K562 treated with DMSO at 1 percent for 12 hours (cell line): ENCODE results near the gene ZNF20. TPM values are rescaled to one million over a fixed set of nuclear protein-coding genes. Genes with fewer than 3 reads are reported as not detected.

Source experiments
- total RNA-seq: library from RNA; unstranded; fragments of 300-600 nt; gene quantifications from 2 replicates; pipeline ENCODE4 v1.2.3, GENCODE V29; 2022; ENCODE audit not compliant: insufficient read depth

Gene ZNF20
- total RNA-seq = 1.3 and 1.9 TPM in 2 replicates

DNA sequence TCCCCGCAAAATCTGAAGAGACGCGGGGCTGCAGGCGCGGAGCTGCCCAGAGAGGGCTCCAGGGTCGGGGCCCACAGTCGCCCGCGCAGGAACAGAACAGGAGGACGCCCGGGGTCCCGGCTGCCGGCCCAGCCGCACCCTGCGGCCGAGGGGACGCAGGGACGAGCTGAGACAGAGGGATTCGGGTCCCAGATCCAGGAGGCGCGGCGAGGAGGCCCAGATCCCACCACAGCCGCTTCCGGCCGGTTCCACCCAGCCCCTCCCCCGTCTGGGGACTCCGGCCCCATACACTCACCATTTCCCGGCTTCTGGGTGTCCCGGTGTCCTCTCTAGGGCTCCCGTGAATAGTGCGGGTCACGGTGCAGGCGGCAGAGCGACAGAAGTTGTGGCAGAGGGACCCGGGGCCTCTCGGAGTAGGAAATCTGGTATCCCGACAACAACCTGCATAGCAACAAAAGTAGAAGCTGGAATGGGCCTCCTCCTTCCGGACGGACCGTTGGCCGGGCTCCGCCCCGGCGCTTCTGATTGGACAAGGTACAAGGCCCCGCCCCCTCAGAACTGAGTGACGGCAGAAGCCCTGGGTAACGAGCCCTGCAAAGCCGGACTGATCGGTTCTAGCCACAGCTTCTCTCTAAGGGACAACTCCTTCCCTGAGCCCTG is at the start of gene ZNF20:
Gene ZNF20 (minus strand): TSS at position 466 of the 660 bp plus-strand sequence. CDS start 168 bp downstream, at position 298.

DNA sequence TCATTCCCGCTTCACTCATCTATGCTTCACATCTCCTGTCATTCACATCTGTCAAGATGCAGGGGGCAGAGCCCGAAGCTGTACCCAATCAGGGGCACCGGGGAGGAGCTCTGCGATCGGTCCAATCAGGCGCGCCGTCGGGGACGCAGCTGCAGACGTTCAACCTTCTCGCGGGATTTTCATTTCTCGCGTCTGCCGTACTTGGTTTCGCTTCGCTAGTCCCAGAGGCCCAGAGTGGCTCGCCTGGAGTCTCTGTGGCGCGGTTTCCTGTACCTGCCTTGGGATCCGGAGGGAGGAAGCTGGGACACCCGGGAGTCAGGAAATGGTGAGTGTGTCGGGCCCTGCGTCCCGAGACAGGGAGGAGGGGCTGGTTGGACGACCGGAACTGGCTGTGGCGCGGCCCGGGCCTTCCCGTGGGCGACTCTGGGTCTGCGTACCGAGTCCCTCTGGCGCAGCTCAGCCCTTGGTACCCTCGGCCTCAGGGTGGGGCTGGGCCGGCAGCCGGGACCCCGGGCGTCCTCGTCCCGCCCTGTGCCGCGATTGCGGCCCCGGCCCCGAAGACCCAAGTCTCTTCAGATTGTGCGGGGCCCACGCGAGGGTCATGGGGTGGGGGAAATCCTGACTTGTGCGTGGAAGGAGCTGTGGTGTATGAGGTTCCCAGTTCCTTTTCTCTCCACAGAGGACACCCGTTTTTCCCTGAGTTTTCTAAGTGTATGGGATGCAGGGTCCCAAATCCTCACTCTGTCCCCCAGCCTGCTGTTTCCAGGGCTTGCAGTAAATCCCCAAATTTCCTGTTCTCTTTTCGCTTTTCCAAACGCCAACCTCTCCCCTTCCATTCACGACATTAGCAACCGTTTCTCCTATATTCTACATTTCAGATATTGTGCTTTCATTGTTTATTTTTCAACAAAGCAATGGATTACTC is 23.0 kb upstream of the ZNF20 start, which contains the start of gene ZNF136:
Gene ZNF136 (plus strand): TSS at position 215 of the 925 bp plus-strand sequence. CDS start 108 bp downstream, at position 323.

GRCh38 chr19:12156223-12157058 is 16.3 kb upstream of the ZNF20 start, which contains the start of gene ZNF625:
TSS of gene ZNF625 (minus strand) at chr19:12156734. CDS start at chr19:12156558, 176 bp downstream.

Other genes with a start within 250 kb of the ZNF20 start
- 3.3 and 9.9 TPM in 2 replicates for gene ZNF700, start 215.2 kb downstream of the ZNF20 start, total RNA-seq
- not detected in 2 replicates for gene ZNF763, start 175.3 kb downstream of the ZNF20 start, total RNA-seq
- gene ZNF433, start 104.7 kb downstream of the ZNF20 start, total RNA-seq = 0.82 and 2.2 TPM in 2 replicates
- gene ZNF878, start 87.4 kb downstream of the ZNF20 start, total RNA-seq = 1.4 TPM in 1 of 2 replicates, not detected in the other
- gene ZNF844, start 75.6 kb downstream of the ZNF20 start, total RNA-seq = 0.56 and 1.3 TPM in 2 replicates
- gene ZNF625, start 16.4 kb upstream of the ZNF20 start, total RNA-seq = not detected in 2 replicates
- gene ZNF136, start 22.7 kb upstream of the ZNF20 start, total RNA-seq = 2.1 and 6.6 TPM in 2 replicates
- gene ZNF44, start 154.5 kb upstream of the ZNF20 start, total RNA-seq = 2.5 and 7.0 TPM in 2 replicates
- 0.86 and 2.8 TPM in 2 replicates for gene ZNF563, start 193.3 kb upstream of the ZNF20 start, total RNA-seq
- 1.0 and 3.3 TPM in 2 replicates for gene ZNF442, start 225.3 kb upstream of the ZNF20 start, total RNA-seq